T1000 (cell line): ENCODE measurements around the gene MOB3B.

ENCODE experiments used
- DNase-seq: peaks from one replicate; lab custom pipeline; 2025; ENCODE audit warnings: mixed read lengths; lab: John Stamatoyannopoulos, UW

Gene MOB3B

GRCh38 chr9:27529316-27530278 is at the start of gene MOB3B:
TSS of gene MOB3B (minus strand) at chr9:27529814. CDS start at chr9:27455550, 74,264 bp downstream.
- peak; percentile 55 for DNase-seq

GRCh38 chr9:27573634-27574590 is 44.3 kb upstream of the MOB3B start:
- peak; percentile 82 for DNase-seq

GRCh38 chr9:27572918-27573633 is 43.5 kb upstream of the MOB3B start, which contains the start of gene C9orf72:
TSS of gene C9orf72 (minus strand) at chr9:27573481. CDS start at chr9:27567120, 6,361 bp downstream.
- DNase-seq = peak; percentile 67

- DNase-seq = no peak
These were observed 42.9 kb upstream of the MOB3B start for GRCh38 chr9:27572566-27572917.

DNA sequence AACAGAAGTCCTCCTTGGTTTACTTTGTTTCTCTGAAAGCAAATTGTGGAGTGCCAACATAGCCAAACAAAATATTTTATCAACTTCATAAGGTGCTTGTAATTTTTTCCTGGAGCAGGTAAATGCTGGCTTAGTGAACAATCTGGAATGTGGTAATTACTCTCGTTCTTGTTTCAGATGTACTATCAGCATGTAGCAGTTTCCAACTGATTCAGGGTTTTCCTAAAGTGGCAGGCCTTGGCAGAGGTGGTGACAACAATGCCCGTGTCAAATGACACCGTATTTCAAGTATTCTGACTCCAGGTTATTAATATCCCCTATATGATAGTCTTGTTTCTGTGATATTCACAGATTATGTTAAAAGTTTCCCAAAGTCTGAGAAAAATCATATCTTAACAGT is 42.4 kb upstream of the MOB3B start:
- no peak for DNase-seq

DNA sequence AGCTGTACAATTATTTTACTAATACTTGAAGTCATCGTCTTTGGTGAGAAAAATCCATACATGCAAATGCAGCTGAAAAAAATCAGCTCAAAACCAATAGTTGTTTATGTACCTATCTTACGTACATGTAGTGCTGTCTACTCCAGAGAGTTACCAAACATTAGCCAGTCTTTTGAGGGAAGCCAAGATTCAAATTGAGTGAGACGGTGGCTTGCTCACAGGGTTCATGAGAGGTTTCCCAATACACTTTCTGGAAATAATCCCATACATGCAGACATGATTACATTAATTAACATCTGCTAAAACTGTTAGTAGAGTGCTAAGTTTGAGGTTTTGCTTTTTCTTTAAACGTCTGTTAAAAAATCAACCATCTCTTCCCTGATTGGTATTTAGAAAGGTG is 41.4 kb upstream of the MOB3B start:
- DNase-seq = no peak

DNA sequence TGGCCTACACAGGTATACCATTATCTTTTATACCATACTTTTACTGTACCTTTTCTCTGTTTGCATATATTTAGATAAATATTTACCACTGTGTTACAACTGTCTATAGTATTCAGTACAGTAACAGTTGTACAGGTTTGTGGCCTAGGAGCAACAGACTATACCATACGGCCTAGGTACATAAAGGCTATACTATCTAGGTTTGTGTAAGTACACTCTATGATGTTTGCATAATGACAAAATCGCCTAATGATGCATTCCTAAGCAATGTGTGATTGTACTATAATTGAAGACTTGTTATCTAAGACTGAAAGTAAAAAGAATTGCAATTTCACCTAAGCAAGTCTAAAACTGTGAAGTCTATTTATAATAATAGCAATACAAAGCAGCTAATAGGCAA is 39.8 kb upstream of the MOB3B start:
- DNase-seq = no peak

DNA sequence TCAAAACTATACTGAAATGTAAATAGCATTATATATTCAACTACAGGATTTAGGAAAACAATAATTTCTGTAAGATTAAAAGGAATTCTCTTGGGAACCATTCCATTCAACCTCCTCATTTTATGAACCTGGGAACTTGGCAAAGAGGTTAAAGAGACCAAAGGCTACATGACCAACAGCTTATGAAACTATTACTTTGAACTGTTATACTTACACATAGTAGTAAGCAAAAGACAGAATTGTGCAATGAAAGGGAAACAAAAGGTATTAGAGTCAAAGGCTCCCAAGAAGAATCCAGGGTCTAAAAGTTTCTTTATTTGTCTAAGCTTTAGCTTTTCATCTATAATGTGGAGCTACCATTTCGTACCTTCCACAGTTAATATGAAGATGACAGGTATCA is 36.5 kb upstream of the MOB3B start:
- DNase-seq = no peak

DNA sequence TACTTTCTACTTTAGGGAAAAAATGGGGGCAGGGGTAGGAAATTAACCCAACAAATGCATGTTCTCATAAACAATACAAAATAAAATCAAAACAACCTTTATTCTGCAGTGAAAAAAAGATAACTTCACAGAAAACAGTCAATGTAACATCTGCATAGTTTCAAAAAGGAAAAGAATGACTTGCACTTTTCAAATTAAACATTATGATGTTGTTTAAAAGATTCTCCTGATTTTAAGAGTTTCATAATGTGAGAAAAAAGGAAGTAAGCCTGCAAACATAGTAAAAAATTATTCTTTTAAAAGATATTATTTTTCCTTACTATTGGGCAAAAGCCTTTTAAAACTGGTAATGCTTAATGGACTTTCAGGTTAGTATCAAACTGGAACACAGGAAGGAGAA is 36.1 kb upstream of the MOB3B start:
- no peak for DNase-seq

GRCh38 chr9:27564670-27565069 is 35.1 kb upstream of the MOB3B start:
- no peak for DNase-seq

DNA sequence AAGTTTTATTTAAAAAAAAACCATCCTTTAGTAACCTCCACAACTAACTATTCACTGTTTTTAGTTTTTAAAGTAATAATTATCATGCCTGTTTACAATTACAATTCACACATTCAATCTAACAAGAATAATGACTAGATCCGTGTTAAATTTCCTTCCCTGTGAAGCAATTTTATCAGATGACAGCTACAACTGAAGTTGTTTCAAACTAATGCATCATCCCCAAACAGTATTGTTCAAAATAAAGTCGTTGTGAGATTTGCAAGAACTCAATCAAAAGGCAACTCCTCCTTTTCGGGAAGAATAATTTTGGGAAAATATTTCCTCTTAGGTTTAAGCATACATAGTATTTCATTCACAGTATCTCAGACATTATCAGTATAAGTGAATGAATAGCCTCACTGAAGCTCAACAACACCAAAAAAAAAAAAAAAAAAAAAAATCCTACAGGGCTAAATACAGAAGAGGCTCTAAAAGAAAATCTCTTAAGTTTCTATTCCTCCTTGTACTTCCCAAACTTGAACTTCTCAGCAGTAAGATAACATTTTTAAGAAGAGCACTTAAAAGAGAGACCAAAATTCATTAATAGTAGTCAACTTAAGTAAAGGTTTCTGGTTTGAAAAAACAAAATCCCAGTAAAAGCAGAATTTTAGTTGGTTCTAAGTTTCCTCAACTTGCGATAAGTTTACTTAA is 34.3 kb upstream of the MOB3B start:
- no peak for DNase-seq

GRCh38 chr9:27561685-27562084 is 32.1 kb upstream of the MOB3B start:
- DNase-seq = no peak

GRCh38 chr9:27560457-27560856 is 30.8 kb upstream of the MOB3B start:
- no peak for DNase-seq

GRCh38 chr9:27558307-27558706 is 28.7 kb upstream of the MOB3B start:
- no peak for DNase-seq

- no peak for DNase-seq
These were observed 26.9 kb upstream of the MOB3B start for GRCh38 chr9:27556470-27556869.

- DNase-seq = no peak
These were observed 25.1 kb upstream of the MOB3B start for GRCh38 chr9:27554712-27555111.

DNA sequence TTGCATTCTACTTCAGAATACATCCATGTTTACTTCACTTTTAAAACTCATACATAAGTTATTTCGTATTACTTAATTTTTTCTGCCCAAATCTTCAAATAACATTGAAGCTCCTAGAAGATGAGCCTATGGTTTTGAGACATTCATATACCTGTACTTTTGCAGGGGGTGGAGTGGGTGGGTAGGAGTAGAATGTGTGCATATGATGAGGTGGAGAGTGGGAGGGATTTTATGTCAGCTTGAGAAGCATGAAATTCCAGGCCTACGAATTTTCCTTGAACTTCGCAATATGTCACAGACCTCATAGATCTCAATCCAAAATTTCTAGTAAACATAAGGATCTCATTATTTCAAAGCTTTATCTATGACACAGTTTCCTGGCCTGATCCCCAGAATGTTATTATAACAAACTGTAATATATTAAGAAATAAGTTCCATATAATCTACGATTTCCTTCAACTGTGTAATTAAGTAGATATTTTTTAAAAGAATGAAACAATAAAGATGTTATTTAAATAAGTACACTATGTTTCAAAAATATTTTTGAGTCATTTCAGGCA is 19.7 kb upstream of the MOB3B start:
- DNase-seq = no peak

- no peak for DNase-seq
These were observed 18.6 kb upstream of the MOB3B start for GRCh38 chr9:27548055-27548741.

DNA sequence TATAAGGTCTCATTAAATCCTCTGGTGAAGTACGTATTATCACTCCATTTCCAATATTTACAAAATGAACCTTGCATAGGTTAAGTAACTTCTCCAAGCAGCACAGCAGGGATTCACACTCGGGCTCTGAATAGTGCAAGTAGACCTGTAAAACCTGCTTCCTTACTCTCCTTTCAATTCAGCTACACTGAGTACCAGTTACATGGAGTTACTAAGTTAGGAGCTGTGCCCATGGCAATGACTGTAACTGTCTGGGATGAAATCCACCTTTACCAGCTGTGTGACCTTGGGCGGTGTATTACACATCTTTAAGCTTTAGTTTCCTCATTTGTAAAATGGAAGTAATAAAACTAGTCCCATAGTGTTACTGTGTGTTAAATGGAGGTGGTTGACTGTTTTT is 15.9 kb upstream of the MOB3B start:
- no peak for DNase-seq

DNA sequence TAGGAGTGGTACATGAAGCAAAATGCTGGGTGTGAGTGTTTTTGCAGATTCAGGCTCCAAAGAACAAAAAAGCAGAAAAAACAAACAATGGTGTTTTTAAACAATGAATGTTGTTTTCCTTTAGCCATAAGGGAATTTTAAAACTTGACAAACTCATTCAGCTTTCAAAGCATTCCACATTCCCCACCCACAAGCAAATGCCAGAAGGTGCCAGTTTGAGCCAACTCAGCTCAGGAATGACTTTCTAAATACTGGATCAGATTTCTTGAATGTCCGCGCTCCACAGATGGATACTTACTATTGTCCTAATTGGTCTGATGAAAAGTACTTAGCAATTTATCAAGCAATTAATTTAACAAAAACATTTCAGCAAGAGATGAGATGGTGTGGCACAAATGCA is 12.9 kb upstream of the MOB3B start:
- no peak for DNase-seq
